DOHH2 (cell line): ENCODE data around the gene ADSL.

Source experiments
- CTCF ChIP-seq: fragments of 200-600 bp; sonication (generic); IDR thresholded peaks from one replicate; pipeline ENCODE4 v1.5.1; 2014; ENCODE audit warnings: antibody characterized with exemption, mild to moderate bottlenecking, low read depth, low read length; ENCODE audit not compliant: poor library complexity, severe bottlenecking
- EZH2phosphoT487 ChIP-seq: fragments of 200-600 bp; sonication (generic); IDR thresholded peaks from 2 replicates; pipeline ENCODE4 v1.6.1; 2017; ENCODE audit warnings: borderline replicate concordance, mild to moderate bottlenecking, antibody characterized with exemption, low read length, moderate library complexity, mixed read lengths

- TF ChIP-seq CTCF: no peak
- TF ChIP-seq EZH2phosphoT487: no peak
Observed at GRCh38 chr22:40430991-40431390, 84.7 kb downstream of the ADSL start.
